NCI-H748 (cell line): ENCODE data around the gene BBLN.

Source experiments
- DNase-seq: peaks from one replicate; lab custom pipeline; 2025; ENCODE audit not compliant: unreplicated experiment; lab: John Stamatoyannopoulos, UW

The BBLN gene

DNA sequence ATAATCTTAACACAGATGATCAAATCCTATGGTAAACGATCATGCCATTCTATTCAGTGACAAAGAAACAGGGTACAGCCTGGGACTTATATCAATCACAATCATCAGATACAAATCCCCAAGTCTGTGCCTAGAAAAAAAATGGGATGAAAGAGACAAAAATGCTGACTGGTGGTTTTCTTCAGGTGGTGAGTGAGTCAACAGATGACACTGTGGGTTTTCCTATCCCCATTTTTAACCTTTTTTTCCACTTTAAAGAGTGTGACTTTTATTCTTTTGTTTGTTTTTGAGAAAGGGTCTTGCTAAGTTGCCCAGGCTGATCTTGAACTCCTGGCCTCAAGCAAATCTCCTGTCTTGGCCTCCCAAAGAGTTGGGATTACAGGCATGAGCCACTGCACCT, 28.1 kb downstream of the BBLN start:
- DNase-seq = no peak

DNA sequence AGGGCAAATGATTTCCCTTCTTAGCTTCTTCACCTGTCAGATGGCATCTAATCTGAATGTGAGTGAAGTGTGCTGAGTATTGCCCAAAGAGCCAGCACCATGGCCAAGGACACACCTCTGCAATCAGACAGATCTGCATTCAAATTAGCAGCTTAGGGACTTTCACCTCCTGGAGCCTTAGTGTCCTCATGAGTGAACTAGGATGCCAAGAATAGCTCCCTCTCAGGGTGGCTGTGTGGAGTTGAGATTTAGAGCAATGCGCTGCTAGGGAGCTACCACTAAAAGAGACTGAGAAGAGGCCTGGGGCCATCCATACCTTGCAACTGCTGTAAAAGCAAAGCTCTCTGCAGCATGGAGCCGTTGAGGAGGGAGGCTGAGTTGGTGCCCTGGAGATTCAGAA, 29.9 kb downstream of the BBLN start:
- DNase-seq = no peak

DNA sequence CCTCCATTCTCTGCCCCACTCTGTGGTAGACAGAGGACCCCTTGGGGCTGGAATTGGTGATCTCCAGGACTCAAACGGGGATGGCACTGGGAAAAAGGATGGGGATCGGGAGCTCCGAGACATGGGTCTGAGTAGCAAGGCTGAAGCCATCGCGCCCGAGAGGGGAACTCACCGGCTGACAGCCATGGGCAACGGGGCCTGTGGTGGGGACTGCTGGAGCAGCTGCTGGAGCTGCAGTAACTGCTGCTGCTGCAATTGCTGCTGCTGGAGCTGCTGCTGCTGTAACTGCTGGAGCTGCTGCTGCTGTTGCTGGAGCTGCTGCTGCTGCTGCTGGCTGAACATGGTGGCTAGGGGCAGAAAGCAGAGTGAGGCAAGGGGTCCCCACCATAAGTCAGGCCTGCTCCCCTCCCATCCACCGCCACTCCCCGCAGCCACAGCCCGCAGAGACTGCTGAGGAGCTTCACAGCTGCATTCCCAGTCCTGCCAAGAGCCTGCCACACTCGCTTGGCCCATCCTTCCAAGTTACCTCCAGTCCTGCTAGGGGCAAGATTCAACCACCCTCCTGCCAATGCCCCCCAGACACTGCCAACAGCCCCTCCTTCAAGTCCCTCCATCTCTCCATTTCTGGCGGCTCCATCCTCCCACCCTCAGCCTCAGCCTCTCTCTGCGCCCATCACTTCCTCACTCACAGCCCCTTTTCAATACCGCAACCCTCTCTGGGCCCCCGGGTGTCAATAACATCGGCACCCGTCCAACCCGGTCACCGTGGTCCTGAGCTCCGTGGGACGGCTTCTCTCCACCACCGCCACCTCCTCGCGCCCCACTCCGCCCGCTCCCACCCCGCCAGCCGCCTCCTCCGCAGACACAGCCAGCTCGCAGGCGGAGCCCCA, 30.7 kb downstream of the BBLN start:
- peak; percentile 46 for DNase-seq

DNA sequence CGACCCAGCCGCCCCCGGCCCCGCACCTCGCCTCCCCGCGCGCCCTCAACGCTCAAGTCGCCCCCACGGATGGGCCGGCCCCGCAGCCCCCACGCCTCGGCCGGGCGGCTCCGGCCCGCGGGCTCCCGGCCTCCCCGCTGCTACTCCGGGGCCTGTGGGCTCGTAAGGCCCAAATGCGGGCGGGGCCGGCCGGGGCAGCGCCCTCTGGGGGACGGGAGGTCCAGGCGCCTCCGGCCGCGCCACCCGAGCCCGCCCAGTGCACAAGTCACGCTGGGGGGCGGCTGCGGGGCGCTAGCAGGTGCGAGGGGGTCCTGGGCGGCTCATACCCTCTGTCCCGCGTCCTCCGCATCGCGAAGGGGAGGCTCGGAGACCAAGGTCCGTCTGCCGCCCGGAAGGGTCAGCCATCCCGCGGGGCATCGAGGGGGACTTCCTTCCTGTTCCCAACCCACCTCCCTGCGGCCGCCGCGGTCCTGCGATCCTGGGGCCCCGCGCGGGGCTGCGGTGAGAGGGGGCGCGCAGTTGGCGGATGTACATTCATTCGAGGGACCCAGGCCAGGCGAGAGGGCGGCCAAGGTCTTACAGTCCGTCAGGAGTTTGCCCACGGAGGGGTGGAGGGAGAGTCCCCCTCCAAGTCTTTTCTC, 31.5 kb downstream of the BBLN start, which contains the start of gene CIZ1:
Gene CIZ1, minus strand, starts transcription at position 167 of the 641 bp plus-strand sequence. CDS start 715 bp downstream, outside the sequence.
- peak; percentile 86 for DNase-seq

DNA sequence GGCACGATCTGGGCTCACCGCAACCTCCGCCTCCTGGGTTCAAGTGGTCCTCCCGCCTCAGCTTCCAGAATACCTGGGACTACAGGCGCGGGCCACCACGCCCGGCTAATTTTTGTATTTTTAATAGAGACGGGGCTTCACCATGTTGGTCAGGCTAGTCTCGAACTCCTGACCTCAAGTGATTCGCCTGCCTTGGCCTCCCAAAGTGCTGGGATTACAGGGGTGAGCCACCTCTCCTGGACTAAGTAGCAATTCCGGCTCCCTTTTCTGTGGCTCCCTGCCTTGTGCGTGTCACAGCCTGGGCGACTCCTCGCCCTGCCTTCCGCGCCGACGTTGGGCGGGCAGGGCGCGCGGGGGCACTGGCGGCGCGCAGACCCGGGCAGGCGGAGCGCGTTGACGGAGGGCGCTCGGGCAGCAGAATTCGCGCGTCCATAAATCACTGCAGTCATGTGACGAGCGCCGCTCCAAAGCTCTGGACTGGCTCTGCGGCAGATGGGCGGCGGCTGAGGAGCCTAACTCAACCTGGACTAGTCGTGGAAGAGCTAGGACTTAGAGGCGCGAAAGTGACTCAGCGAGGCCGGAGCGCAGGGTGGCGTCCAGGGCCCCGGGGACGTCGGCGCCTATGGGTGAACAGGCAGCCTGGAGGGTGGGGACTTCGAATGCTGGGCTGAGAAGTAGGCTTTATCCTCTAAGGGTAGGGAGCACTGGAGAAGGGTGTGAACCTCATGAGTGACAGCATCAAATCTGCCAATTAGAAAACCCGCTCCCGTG, 32.7 kb downstream of the BBLN start:
- DNase-seq = peak; percentile 97

DNA sequence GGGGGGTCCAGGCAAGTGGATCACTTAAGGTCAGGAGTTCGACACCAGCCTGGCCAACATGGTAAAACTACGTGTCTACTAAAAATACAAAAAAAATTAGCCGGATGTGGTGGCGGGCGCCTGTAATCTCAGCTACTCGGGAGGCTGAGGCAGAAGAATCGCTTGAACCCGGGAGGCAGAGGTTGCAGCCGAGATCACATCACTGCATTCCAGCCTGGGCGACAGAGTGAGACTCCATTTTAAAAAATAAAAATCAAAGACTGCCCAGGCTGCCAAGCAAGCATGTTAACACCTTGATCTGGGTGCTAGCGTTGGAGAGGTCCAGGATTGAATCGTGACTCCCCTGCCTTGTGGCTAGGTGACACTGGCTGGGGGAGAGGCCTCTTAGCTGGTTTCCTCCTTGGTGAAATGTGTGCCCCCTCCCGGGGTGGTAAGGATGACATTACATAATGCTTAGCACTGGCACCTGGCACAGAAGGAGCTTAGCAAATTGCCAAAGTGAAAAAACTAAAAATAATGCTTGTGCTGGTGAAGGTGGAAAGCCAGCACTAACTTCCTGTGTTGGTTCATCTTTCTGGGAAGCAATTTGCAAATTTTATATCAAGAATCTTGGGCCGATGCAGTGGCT, 33.5 kb downstream of the BBLN start:
- no peak for DNase-seq

DNA sequence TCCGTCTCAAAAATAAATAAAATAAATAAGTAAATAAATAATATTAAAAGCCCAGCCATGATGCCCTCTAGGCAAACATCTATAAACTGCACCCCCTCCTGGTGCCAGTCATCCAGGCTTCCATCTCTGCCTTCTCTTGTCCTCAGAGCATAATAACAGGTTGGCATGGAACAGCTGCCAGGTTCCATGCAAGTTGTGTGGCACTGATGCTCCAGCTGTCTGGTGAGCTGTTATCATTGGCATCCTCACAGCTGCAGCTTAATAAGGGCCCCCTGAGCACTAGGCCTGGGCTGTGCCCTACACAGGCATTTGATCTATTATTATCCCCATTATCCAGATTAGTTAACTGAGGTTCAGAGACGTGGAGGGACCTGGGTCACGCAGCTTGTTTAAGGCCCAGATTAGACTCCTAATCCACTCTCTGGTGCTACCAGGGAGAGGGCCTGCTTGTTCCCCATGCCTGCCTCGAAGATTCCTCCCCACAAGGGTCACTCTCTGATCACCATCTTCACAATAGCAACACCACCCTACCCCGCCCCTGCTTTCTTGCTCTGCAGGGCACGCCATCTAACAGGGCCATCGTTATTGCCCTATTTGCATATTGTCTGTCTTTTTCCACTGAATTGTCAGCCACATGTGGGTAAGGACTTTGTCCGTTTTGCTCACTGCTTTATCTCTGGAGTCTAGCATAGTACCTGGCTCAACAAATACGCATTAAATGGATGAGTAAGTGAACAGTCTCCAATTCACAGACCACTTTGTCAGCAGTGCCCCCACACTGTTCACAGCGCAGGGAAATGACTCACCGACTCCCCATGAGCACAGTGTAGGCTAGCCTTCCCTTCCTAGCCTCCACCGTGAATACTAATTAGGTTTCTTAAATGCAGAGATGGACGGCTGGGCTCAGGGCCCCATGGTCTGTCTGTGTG, 41.6 kb downstream of the BBLN start:
- DNase-seq = no peak

DNA sequence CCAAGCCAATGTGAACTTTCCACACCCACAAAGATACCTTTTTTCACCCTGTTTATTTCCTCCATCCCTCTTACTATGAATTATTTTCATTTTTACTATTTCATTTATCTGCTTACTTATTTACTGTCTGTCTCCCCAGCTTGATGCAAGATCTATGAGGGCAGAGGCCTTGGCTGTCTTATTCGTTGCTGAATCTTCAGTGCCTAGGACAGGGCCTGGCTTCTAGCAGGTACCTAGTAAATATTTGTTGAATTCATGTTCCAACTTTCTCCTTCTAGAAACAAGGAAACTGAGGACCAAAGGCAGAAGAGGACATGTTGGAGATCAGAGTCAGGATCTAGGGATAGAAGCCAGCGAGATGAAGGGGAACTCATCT, 42.6 kb downstream of the BBLN start:
- no peak for DNase-seq

DNA sequence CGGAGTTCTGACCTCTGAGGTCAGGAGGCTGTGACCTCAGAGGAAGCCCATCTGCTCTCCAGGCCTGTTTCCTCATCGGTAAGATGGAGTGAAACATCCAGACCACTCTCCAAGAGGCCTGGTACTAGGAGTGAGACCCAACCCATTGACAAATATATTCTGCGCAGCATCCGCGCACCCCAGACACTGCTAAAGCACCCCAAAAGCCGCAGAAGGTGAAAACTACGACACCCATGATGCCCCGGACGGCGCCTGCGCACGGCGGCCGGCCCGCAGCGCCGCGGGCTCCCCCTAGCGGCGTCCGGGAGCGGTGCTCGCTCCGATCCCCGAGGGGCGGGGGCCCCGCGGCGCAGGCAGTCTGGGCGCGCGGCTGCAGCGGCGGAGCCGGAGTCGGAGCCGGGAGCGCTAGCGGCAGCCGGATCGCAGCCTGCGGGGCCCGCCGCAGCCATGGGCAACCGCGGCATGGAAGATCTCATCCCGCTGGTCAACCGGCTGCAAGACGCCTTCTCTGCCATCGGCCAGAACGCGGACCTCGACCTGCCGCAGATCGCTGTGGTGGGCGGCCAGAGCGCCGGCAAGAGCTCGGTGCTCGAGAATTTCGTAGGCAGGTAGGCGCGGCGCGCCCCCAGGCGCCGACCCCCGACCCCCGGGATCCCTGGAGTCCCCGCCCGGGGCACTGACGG, 43.1 kb downstream of the BBLN start, which contains the start of gene DNM1:
Gene DNM1, plus strand, starts transcription at position 356 of the 683 bp plus-strand sequence. Its CDS starts 92 bp downstream, at position 448.
- DNase-seq = peak; percentile 76

DNA sequence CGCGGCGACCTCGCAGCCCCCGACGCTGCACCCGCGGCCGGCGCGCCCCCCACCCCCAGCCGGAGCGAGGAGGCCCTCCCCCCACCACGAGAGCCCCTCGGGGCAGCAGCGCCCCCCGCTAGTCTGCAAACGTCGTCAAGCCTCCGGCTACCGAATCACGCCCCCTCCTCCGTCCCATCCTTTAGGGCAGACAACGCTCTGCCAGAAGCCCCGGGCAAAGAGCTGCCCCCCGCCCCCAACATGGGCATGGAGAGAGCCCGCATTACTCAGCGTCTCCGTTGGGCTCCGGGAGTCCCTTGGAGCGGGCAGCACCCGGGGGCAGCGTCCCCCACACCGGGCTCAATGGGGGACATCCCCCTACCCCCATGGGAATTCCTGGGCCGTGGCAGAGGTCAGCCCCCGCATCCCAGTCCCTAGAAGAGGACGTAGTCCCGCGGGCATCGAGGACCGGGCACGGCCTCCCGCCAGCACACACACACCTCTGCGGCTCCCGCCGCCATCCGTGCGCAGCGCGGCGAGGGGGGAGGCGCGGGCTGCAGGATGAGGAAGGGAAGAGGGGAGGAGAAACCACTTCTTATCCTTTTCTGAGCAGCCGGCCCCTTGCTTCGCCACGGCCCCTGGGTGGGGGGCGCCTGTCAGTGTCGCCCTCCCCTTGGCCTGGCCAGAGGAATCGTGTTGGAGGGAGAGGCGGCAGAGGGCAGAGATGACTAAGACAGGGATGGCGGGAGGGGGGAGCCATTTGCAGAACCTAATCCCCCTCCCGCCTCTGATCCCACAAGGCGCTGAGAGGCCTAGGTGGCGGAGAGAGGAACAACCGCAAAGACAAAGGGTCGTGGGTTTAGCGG, 43.9 kb downstream of the BBLN start:
- peak; percentile 66 for DNase-seq

DNA sequence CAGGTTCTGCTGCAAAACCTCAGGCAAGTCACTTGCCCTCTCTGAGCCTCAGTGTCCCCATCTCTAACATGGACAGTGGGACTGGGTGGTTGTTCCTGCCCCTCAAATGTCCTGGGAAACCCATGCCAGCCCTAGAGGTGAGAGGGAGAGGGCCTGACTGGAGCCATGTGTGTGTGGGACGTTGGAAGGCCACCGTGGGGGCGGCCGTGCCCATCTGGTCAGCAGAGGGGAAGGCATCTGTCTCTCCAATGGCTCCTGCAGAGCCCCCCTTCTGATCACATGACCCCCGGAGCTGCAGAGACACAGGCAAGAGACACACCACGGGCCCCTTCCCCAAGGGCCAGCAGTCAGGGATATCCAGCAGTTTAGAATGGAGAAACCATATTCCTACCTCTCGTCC, 44.8 kb downstream of the BBLN start:
- no peak for DNase-seq

DNA sequence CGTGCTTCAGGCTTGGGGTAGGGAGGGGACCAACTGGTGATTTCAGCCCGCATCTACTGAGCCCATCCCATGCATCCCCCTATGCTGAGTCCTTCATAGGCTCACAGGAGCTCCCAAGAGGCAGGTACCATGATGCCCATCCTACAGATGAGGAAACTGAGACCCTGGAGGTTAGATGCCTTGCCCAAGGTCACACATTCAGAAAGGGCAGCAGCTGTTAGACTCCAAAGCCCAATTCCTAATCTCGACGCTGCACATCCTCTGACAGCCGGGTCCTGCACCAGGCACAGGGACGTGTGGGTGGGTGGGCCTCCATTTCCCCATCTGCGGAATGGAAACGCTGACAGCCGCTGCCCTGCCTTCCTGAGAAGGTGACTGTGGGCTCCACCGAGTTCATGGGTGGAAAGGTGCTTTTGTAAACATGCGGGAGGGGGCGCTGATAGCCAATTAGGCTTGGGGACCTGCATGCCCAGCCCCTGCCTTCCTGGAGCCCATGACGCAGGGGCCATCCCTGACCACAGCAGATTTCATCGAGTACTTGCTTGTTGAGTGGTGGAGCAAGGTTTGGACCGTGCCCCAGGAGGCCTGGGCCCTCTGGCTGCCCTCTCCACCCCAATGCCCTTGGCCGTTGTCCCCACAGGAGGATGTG, 45.4 kb downstream of the BBLN start:
- DNase-seq = no peak

DNA sequence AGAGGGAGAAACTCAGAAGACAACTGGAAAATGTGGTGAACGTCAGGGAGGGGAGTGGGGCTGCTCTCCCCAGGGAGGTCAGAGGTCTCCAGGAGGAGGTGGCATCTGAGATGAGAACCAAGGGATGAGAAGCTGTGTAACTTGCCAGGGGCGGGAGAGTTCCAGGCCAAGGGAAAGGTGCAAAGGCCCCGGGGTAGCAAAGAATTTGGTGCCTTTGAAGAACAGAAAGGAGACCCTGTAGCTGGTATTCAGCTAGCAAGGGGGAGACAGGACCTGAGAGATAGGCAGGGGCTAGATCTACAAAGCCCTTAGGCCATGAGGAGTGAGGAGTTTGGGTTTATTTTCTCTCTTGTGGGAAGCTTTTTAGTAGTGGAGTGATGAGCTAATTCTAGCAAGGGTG, 46.4 kb downstream of the BBLN start:
- DNase-seq = no peak

DNA sequence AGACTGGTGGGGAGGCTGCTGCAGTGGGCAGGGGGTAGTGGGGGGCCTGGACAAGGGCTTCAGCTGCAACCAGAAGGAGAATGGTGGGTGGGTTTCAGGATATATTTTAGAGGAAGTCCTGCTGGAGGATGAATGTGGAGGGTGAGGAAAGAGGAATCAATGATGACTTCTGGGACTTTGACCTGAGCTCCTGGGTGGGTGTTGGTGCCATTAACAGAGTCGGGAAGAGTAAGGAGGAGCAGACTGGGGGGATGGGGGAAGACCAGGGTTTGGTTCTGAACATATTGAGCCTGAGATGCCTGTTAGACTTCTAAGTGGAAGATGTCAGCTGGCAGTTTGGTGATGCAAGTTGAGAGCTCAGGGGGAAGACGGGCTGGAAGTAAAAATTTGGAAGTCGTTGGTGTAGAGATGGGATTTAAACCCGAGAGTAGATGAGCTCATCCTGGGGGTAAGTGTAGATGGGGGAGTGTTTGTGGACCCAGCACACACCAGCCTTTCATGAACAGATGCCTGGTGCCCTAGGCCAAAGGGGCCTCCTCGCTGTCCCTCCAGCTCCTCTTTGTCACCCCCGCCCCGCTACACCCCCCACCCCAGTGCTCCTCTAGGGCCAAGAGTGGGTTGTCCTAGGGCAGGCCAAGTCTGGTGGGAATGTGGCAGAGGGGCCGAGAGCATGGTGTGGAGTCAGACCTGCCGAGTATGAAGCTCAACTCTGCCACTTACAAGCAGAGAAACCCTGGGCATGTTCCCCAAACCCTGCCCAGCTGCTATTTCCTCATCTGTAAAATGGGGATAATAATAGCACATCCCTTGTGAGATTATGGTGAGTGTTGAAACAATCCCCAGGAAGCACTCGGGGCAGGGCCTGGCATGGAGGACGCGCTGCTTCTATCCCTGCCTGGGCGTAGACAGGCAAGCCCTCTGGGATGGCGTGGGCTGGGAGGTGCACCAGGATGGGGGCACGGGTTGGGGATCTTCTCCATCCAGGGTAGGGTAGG, 47.1 kb downstream of the BBLN start:
- DNase-seq = no peak

DNA sequence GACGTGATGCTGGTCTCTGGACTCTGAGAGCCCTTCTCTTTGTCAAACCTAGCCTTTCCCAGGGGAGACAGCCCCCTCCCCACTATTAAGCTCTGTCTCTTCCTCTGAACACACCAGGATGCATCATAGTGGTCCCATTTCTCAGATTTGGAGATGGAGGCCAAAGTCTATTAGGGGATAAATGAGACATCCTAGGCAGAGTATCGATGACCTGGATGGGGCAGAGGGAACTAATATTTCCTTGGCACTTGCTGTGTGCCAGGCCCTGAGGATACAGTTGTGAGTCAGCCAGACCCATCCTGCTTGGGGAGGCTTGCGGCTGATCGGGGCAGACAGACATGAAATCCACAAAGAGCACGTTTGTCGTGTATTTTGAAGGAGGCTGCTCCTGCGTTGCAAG, 48.3 kb downstream of the BBLN start:
- DNase-seq = no peak

DNA sequence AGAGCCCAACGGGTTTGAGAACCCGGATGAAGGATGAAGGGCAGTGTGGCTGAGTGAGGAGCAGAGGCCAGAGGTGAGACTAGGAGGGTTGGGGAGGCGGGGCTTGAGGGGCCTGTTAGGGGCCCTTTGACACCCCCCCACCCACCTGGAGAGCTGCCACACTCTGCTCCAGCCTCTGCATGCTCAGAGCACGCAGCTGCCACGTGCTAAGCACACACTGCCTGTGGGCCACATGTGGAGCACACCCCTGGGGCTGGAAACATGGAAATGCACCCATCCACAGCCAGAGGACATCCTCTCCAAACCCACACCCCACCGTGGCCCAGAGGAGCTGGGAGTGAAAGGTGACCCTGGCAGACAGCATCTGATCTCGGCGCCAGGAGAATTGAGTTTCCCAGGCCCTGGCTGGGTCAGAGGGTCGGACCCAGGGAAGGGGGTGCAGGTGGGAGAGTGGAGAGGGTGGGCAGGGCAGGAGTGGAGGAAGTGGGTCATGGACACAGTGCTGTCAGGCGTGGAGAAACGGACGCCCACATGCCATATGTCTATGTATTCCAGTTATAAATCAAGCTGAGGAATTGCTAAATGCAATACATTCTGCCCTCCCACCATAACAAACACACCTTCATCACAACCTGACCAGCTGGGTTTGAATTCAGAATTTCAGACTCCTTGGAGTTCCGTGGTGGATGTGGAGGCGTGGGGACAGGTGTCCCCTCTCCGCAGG, 49.0 kb downstream of the BBLN start:
- DNase-seq = no peak
